Breast epithelium (tissue), 4 donors: ENCODE results near the gene HID1. TPM values are rescaled to one million over a fixed set of nuclear protein-coding genes. Genes with fewer than 3 reads are reported as not detected.
"Not testable (repeated sequence)": the region's sequence is repeated elsewhere in the genome, so short reads cannot be mapped to it uniquely, and the experiment has no call there.

ENCODE experiments used
- DNase-seq, 2 donors: peaks; one replicate each; pipeline ENCODE4 v3.0.0-alpha.2; 2019; ENCODE audit warnings: low spot score in 2 of 2
- H3K27ac ChIP-seq, 2 donors: fragments of 200-600 bp; sonication (generic) in 1 of 2; one replicate each; pipeline ENCODE4 v1.5.1; 2016 to 2019; ENCODE audit warnings: mild to moderate bottlenecking in 1 of 2
- H3K27me3 ChIP-seq, 2 donors: fragments of 200-600 bp; sonication (generic) in 1 of 2; one replicate each; pipeline versions ENCODE4 v1.5.1 to v1.6.0; 2017 to 2019; ENCODE audit warnings: control low read depth in 1 of 2, mild to moderate bottlenecking in 1 of 2
- H3K36me3 ChIP-seq: fragments of 200-600 bp; one replicate; pipeline ENCODE4 v1.5.1; 2019
- H3K4me1 ChIP-seq, 2 donors: fragments of 200-600 bp; sonication (generic); one replicate each; pipeline ENCODE4 v1.5.1; 2016 to 2019; ENCODE audit warnings: control low read depth in 1 of 2
- H3K4me3 ChIP-seq, 3 donors: fragments of 200-600 bp; sonication (generic); 1 replicate in 2 of 3; 2 replicates in 1 of 3; pipeline ENCODE4 v1.5.1; 2016 to 2019; ENCODE audit warnings: mild to moderate bottlenecking in 3 of 3, moderate library complexity in 2 of 3
- H3K9me3 ChIP-seq, 2 donors: fragments of 200-600 bp; sonication (generic) in 1 of 2; one replicate each; pipeline ENCODE4 v1.5.1; 2016 to 2019; ENCODE audit warnings: control low read depth in 1 of 2
- CTCF ChIP-seq, 3 donors: fragments of 450-650 bp; IDR thresholded peaks; one replicate each; pipeline ENCODE4 v1.5.1; 2016 to 2017; ENCODE audit warnings: antibody characterized with exemption in 3 of 3, mild to moderate bottlenecking in 3 of 3, moderate library complexity in 3 of 3
- POLR2A ChIP-seq: fragments of 450-650 bp; IDR thresholded peaks from one replicate; pipeline ENCODE4 v1.6.1; 2016; ENCODE audit warnings: antibody characterized with exemption, mild to moderate bottlenecking, moderate library complexity
- POLR2AphosphoS5 ChIP-seq, 3 donors: sonication (generic); formaldehyde crosslinking; IDR thresholded peaks; one replicate each; pipeline ENCODE4 v1.6.1; 2017; ENCODE audit warnings: antibody characterized with exemption in 3 of 3
- intact Hi-C: fragments of 100-400 bp; cut with DNase I; formaldehyde crosslinking; loops from one replicate; pipeline ENCODE4 v1.15.1; 2023; ENCODE audit warnings: low total_unique reads
- total RNA-seq, 3 donors: library from RNA; depleted of rRNA; stranded (reverse); fragments of >200 nt; gene quantifications; one replicate each; pipeline ENCODE4 v1.1.0, GENCODE V29; 2016

The HID1 gene
- total RNA-seq, 3 donors from 2014 or later, result 6.1 to 46.5 (median 37.3) TPM

- Histone ChIP-seq H3K4me3 (peak overlapping the region in 2 of 3 donors; percentile 77 to 84), H3K27me3 (no peaks in the 10 kb centered on the region), H3K4me1 (peaks cover 0 to 3% of the 10 kb centered on the region in 2 donors), H3K9me3 (no peaks in the 10 kb centered on the region), H3K27ac (peak overlapping the region in 1 of 2 donors; percentile 94), H3K36me3 (no peaks in the 10 kb centered on the region)
- no peak for DNase-seq
- TF ChIP-seq CTCF (IDR thresholded peaks at IDR 0.05) (no peak), POLR2A (no peak), POLR2AphosphoS5 (IDR thresholded peaks at IDR 0.05) (no peak)
- intact Hi-C loops, result no loop called here
Measured at GRCh38 chr17:74970395-74970794, 2.2 kb downstream of the HID1 start.

DNA sequence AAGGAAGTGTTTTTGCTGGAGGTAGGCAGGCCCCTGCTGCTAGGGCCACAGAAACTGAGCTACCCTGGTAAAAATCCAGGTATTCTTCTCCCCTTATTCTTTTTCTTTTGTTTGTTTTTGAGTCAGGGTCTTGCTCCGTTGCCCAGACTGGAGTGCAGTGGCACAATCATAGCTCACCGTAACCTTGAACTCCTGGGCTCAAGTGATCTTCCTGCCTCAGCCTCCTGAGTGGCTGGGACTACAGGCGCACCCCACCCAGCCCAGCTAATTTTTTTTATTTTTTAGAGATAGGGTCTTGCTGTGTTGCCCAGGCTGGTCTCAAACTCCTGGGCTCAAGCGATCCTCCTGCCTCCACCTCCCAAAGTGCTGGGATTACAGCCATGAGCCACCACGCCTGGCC is 3.1 kb downstream of the HID1 start:
- H3K9me3 ChIP-seq, H3K27me3 ChIP-seq, H3K36me3 ChIP-seq, H3K4me1 ChIP-seq, H3K4me3 ChIP-seq, intact Hi-C loops, DNase-seq: not testable (repeated sequence)
- H3K27ac ChIP-seq, result peak overlapping the region in 1 of 2 donors; percentile 3

DNA sequence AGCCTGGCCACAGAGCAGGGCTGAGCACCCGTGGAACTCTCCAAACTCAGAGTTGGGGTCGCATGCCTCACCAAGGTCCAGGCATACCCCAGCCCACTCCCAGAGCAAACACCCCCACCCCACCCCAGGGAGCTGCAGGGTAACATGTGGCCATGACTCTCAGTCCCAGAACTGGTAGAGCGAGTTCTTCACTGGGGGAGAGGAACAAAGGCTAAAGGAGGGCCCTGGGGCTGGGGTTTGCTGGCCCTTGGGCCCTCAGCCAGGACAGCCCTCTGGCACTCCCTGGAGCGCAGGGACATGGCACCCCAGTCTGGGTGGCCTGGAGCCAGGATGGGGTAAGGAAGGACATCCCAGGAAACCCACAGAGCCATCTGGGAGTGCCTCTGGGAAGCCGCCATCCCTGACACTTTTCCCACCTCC is 4.2 kb downstream of the HID1 start:
- TF ChIP-seq POLR2AphosphoS5 (IDR thresholded peaks at IDR 0.05), result no peak
- no peak for TF ChIP-seq POLR2A
- no peak for TF ChIP-seq CTCF (IDR thresholded peaks at IDR 0.05)
- peak overlapping the region; percentile 60 to 74 for H3K27ac ChIP-seq
- H3K9me3 ChIP-seq, result no peaks in the 10 kb centered on the region
- peaks cover 0 to 3% of the 10 kb centered on the region in 2 donors for H3K4me1 ChIP-seq
- no peaks in the 10 kb centered on the region for H3K36me3 ChIP-seq
- no peak overlapping the region for H3K4me3 ChIP-seq
- H3K27me3 ChIP-seq, result no peaks in the 10 kb centered on the region
- intact Hi-C loops, result no loop called here
- DNase-seq, result peak in 1 of 2 donors; percentile 48

- no peak overlapping the region for H3K27ac ChIP-seq
- H3K4me3 ChIP-seq, result no peak overlapping the region
- intact Hi-C loops, result no loop called here
- H3K27me3 ChIP-seq, result no peaks in the 10 kb centered on the region
- H3K36me3 ChIP-seq, result no peaks in the 10 kb centered on the region
- peaks cover 0 to 3% of the 10 kb centered on the region in 2 donors for H3K4me1 ChIP-seq
- TF ChIP-seq POLR2A (no peak), POLR2AphosphoS5 (IDR thresholded peaks at IDR 0.05) (no peak), CTCF (IDR thresholded peaks at IDR 0.05) (no peak)
- H3K9me3 ChIP-seq, result no peaks in the 10 kb centered on the region
- no peak for DNase-seq
Measured at GRCh38 chr17:74964988-74965622, 7.5 kb downstream of the HID1 start.

DNA sequence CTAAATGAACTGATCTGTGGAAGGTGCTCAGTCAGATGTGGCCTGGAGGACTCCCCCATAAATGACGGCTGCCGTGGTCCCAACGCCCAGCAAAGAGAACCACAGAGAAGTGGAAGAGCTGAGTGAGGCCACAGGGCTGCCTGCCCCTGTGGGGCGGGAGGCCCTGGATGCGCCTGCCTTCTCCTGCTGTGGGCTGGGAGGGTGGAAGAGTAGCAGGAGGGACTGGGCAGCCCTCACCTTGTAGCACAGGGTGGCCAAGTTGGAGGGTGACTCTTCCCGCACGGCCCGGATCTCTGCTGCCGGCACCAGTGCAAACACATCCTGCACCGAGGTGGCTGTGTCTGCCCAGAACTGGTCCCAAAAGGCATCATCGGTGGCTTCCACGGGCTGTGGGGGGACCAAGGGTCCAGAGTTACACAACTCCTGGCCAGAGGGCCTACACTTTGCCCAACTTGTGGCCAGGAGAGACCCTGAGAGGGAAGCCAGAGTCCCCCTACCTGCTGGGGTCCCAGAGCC is 8.3 kb downstream of the HID1 start:
- Histone ChIP-seq H3K4me3 (no peak overlapping the region), H3K4me1 (peaks cover 0 to 3% of the 10 kb centered on the region in 2 donors), H3K36me3 (no peaks in the 10 kb centered on the region), H3K9me3 (no peaks in the 10 kb centered on the region), H3K27ac (no peak overlapping the region), H3K27me3 (no peaks in the 10 kb centered on the region)
- DNase-seq, result no peak
- TF ChIP-seq POLR2A (no peak), CTCF (IDR thresholded peaks at IDR 0.05) (no peak), POLR2AphosphoS5 (IDR thresholded peaks at IDR 0.05) (no peak)
- intact Hi-C loops, result no loop called here
